DND-41 (cell line): ENCODE measurements around the gene SPATA4.

Experiments
- ATAC-seq: fragments of 200-7000 bp; cut with Tn5 transposase; 3 replicates; pipeline ENCODE4 v1.9.1; 2021; ENCODE audit warnings: low read depth; ENCODE audit not compliant: insufficient read depth
- DNase-seq: peaks from one replicate; pipeline ENCODE4 v3.0.0-alpha.2; 2020
- H2AFZ ChIP-seq: 2 replicates; pipeline ENCODE4 v1.6.0; 2012; ENCODE audit warnings: low read depth, low read length
- H3K27ac ChIP-seq: 2 replicates; pipeline ENCODE4 v1.5.1; 2012; ENCODE audit warnings: low read length, inconsistent platforms
- H3K27me3 ChIP-seq: fragments of 200-600 bp; sonication (generic); 2 replicates; pipeline ENCODE4 v1.6.0; 2012; ENCODE audit warnings: low read length, mild to moderate bottlenecking, inconsistent platforms; ENCODE audit not compliant: insufficient read depth, poor library complexity
- H3K36me3 ChIP-seq: 2 replicates; pipeline ENCODE4 v1.5.1; 2012; ENCODE audit warnings: low read length, inconsistent platforms; ENCODE audit not compliant: insufficient read depth
- H3K4me1 ChIP-seq: 2 replicates; pipeline ENCODE4 v1.5.1; 2012; ENCODE audit warnings: mild to moderate bottlenecking, low read length; ENCODE audit not compliant: insufficient read depth
- H3K4me2 ChIP-seq: 2 replicates; pipeline ENCODE4 v1.6.0; 2012; ENCODE audit warnings: mild to moderate bottlenecking, moderate library complexity, low read length, inconsistent platforms; ENCODE audit not compliant: insufficient read depth
- H3K4me3 ChIP-seq, 2 experiments: fragments of 200-600 bp in 1 of 2; shearing (Covaris generic) in 1 of 2; 2 replicates each; pipeline ENCODE4 v1.5.1; 2012 to 2016; ENCODE audit warnings: inconsistent platforms in 2 of 2, low read length in 2 of 2, mild to moderate bottlenecking in 2 of 2, low read depth in 1 of 2, moderate library complexity in 1 of 2
- H3K79me2 ChIP-seq: 2 replicates; pipeline ENCODE4 v1.6.0; 2012; ENCODE audit warnings: low read length, inconsistent platforms; ENCODE audit not compliant: insufficient read depth
- H3K9ac ChIP-seq: 2 replicates; pipeline ENCODE4 v1.6.0; 2012; ENCODE audit warnings: low read depth, mild to moderate bottlenecking, inconsistent platforms, low read length, moderate library complexity
- H3K9me3 ChIP-seq: 2 replicates; pipeline ENCODE4 v1.5.1; 2012; ENCODE audit warnings: low read length, moderate library complexity, mild to moderate bottlenecking, inconsistent platforms; ENCODE audit not compliant: insufficient read depth, severe bottlenecking
- H4K20me1 ChIP-seq: 2 replicates; pipeline ENCODE4 v1.6.0; 2012; ENCODE audit warnings: low read length; ENCODE audit not compliant: insufficient read depth
- CTCF ChIP-seq: IDR thresholded peaks from 2 replicates; pipeline ENCODE4 v1.5.1; 2012; ENCODE audit warnings: borderline replicate concordance, low read length, moderate library complexity, mild to moderate bottlenecking; ENCODE audit not compliant: poor library complexity, severe bottlenecking; ENCODE audit errors: extremely low read depth
- EZH2 ChIP-seq: IDR thresholded peaks from 3 replicates; pipeline ENCODE4 v1.6.1; 2012; ENCODE audit warnings: borderline replicate concordance, low read depth, mild to moderate bottlenecking, moderate library complexity, low read length, inconsistent platforms; ENCODE audit not compliant: severe bottlenecking

Gene SPATA4

GRCh38 chr4:176229645-176230044 is 34.3 kb upstream of the SPATA4 start:
- H3K9ac ChIP-seq = no peak overlapping the region

GRCh38 chr4:176226736-176227135 is 31.4 kb upstream of the SPATA4 start:
- Histone ChIP-seq H3K4me1 (no peaks in the 10 kb centered on the region), H4K20me1 (no peaks in the 10 kb centered on the region), H3K36me3 (no peaks in the 10 kb centered on the region), H3K4me3 (no peak overlapping the region), H3K79me2 (no peaks in the 10 kb centered on the region), H3K27me3 (peaks cover 5% of the 10 kb centered on the region), H3K27ac (no peak overlapping the region), H3K9me3 (no peaks in the 10 kb centered on the region), H3K9ac (no peak overlapping the region), H2AFZ (no peak overlapping the region), H3K4me2 (no peak overlapping the region)
- TF ChIP-seq EZH2 = no peak
- TF ChIP-seq CTCF = no peak
- ATAC-seq (no peak), DNase-seq (no peak)

More at GRCh38 chr4:176229645-176230044, 34.3 kb upstream of the SPATA4 start:
- H3K27me3 ChIP-seq = peaks cover 5% of the 10 kb centered on the region
- DNase-seq (no peak), ATAC-seq (no peak)
- TF ChIP-seq CTCF (no peak), EZH2 (no peak)
- no peaks in the 10 kb centered on the region for H3K79me2 ChIP-seq
- H3K4me1 ChIP-seq = no peaks in the 10 kb centered on the region
- H3K36me3 ChIP-seq = no peaks in the 10 kb centered on the region
- no peak overlapping the region for H3K4me2 ChIP-seq
- H3K27ac ChIP-seq = no peak overlapping the region
- no peaks in the 10 kb centered on the region for H3K9me3 ChIP-seq
- no peaks in the 10 kb centered on the region for H4K20me1 ChIP-seq
- H3K4me3 ChIP-seq = no peak overlapping the region
- no peak overlapping the region for H2AFZ ChIP-seq

GRCh38 chr4:176223561-176223960 is 28.2 kb upstream of the SPATA4 start:
- Histone ChIP-seq H3K4me2 (no peak overlapping the region), H3K9ac (no peak overlapping the region), H3K27ac (no peak overlapping the region), H3K27me3 (no peaks in the 10 kb centered on the region), H3K9me3 (no peaks in the 10 kb centered on the region), H4K20me1 (no peaks in the 10 kb centered on the region), H2AFZ (no peak overlapping the region), H3K79me2 (no peaks in the 10 kb centered on the region), H3K4me3 (no peak overlapping the region), H3K36me3 (no peaks in the 10 kb centered on the region), H3K4me1 (no peaks in the 10 kb centered on the region)
- DNase-seq = no peak
- no peak for ATAC-seq
- TF ChIP-seq CTCF (no peak), EZH2 (no peak)

- no peaks in the 10 kb centered on the region for H3K4me1 ChIP-seq
- TF ChIP-seq CTCF (no peak), EZH2 (no peak)
- no peak overlapping the region for H2AFZ ChIP-seq
- H3K9me3 ChIP-seq = no peaks in the 10 kb centered on the region
- H3K4me2 ChIP-seq = no peak overlapping the region
- H3K36me3 ChIP-seq = no peaks in the 10 kb centered on the region
- ATAC-seq (no peak), DNase-seq (no peak)
- no peaks in the 10 kb centered on the region for H3K27me3 ChIP-seq
- H4K20me1 ChIP-seq = no peaks in the 10 kb centered on the region
- H3K27ac ChIP-seq = no peak overlapping the region
- H3K79me2 ChIP-seq = no peaks in the 10 kb centered on the region
- no peak overlapping the region for H3K4me3 ChIP-seq
- no peak overlapping the region for H3K9ac ChIP-seq
Measured at GRCh38 chr4:176222149-176222548, 26.8 kb upstream of the SPATA4 start.
